ENCODE measurements around the gene TMEM223.

GRCh38 chr11:62796281-62796680, 4.5 kb upstream of the TMEM223 start:
- TF ChIP-seq CTCF (tag by site-specific recombination; IDR thresholded peaks at IDR 0.05) (no peak), ZFP3 (tag by site-specific recombination; IDR thresholded peaks at IDR 0.05; ENCODE audit: low read depth) (no peak), ZNF184 (tag by site-specific recombination; IDR thresholded peaks at IDR 0.05) (no peak), ZBTB26 (tag by site-specific recombination; optimal IDR thresholded peaks at IDR 0.05) (no peak), SP3 (tag by site-specific recombination; IDR thresholded peaks at IDR 0.05) (no peak), ZBTB8A (tag by site-specific recombination; IDR thresholded peaks at IDR 0.05) (no peak), ZNF266 (tag by site-specific recombination; IDR thresholded peaks at IDR 0.05; ENCODE audit: low read depth) (no peak), ZBTB49 (tag by site-specific recombination; IDR thresholded peaks at IDR 0.05; ENCODE audit: low read depth) (no peak), REST (tag by site-specific recombination; IDR thresholded peaks at IDR 0.05) (no peak)
